Measurements from ENCODE around the gene SYCP2. TPM values are rescaled to one million over a fixed set of nuclear protein-coding genes. Genes with fewer than 3 reads are reported as not detected.

SYCP2 gene
- total RNA-seq, 6 donors from 2014 or later: 1.1 to 13.3 (median 2.0) TPM

- no peaks in the 10 kb centered on the region for H3K27me3 ChIP-seq
- no peak for TF ChIP-seq EP300 (IDR thresholded peaks at IDR 0.05)
- TF ChIP-seq POLR2A (IDR thresholded peaks at IDR 0.05): no peak
- no peak for TF ChIP-seq CTCF (IDR thresholded peaks at IDR 0.05)
- TF ChIP-seq POLR2AphosphoS5 (IDR thresholded peaks at IDR 0.05): no peak
- 90 to 91% methylated on average over 3 of the region's 3 CpGs for WGBS, 2 donors
- no peaks in the 10 kb centered on the region for H3K9me3 ChIP-seq
- ATAC-seq (ENCODE audit: low FRiP score in 2 of 2) (no peak), DNase-seq (no peak)
- no peak overlapping the region for H3K4me3 ChIP-seq
- H3K4me1 ChIP-seq: no peaks in the 10 kb centered on the region
- H3K27ac ChIP-seq: no peak overlapping the region
- no peaks in the 10 kb centered on the region for H3K36me3 ChIP-seq
Measured at GRCh38 chr20:59884494-59884893, 48.9 kb downstream of the SYCP2 start.

GRCh38 chr20:59880198-59880597 lies 53.2 kb downstream of the SYCP2 start:
- no peak for ATAC-seq (ENCODE audit: low FRiP score in 2 of 2)
- H3K36me3 ChIP-seq: no peaks in the 10 kb centered on the region
- no peak for DNase-seq
- H3K27ac ChIP-seq: no peak overlapping the region
- no peaks in the 10 kb centered on the region for H3K4me1 ChIP-seq
- H3K4me3 ChIP-seq: no peak overlapping the region
- TF ChIP-seq POLR2A (IDR thresholded peaks at IDR 0.05) (no peak), POLR2AphosphoS5 (IDR thresholded peaks at IDR 0.05) (no peak), CTCF (IDR thresholded peaks at IDR 0.05) (no peak), EP300 (IDR thresholded peaks at IDR 0.05) (no peak)
- H3K9me3 ChIP-seq: no peaks in the 10 kb centered on the region
- 75 to 88% methylated on average over 1 of the region's 1 CpG for WGBS, 2 donors
- H3K27me3 ChIP-seq: no peaks in the 10 kb centered on the region

DNA sequence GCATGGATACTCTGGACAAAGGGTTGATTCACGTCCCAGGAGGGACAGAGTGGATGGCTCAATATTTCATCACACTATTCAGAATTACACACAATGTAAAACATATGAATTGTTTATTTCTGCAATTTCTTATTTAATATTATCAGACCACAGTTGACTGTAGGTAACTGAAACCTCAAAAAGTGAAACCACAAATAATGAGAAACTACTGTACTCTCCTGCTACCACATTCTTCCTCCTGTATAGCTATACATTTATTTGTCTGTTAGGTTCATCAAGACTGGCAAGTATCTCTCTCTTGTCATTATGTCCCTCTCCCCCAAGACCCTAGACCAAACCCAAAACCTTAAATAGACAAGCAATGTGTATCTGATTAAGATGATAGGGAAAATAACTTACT lies 60.0 kb downstream of the SYCP2 start:
- no peaks in the 10 kb centered on the region for H3K27me3 ChIP-seq
- no peaks in the 10 kb centered on the region for H3K36me3 ChIP-seq
- no peak overlapping the region for H3K27ac ChIP-seq
- H3K4me3 ChIP-seq: no peak overlapping the region
- ATAC-seq (ENCODE audit: low FRiP score in 2 of 2) (no peak), DNase-seq (no peak)
- WGBS, 2 donors: 78 to 91% methylated on average over 1 of the region's 1 CpG
- H3K4me1 ChIP-seq: no peaks in the 10 kb centered on the region
- H3K9me3 ChIP-seq: no peaks in the 10 kb centered on the region
- TF ChIP-seq POLR2A (IDR thresholded peaks at IDR 0.05): no peak
- TF ChIP-seq POLR2AphosphoS5 (IDR thresholded peaks at IDR 0.05): no peak
- TF ChIP-seq EP300 (IDR thresholded peaks at IDR 0.05): no peak
- no peak for TF ChIP-seq CTCF (IDR thresholded peaks at IDR 0.05)

DNA sequence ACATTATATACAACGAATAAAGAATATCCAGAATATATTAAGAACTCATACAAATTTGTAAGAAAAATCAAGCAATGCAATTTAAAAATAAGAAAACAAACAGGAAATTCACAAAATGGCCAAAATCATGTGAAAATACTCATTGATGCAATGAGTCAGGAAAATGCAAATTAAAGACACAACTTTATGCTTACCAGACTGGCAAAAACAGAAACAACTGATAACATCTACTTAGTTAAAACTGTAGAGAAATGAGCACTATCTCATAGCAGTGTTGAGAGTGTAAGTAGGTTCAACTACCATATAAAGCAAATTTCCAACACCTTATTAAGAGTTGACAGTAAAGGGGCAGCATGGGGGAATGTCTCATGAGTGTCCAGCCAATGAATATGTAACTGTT lies 62.3 kb downstream of the SYCP2 start:
- WGBS, 2 donors: 56 to 62% methylated on average over 1 of the region's 1 CpG
- Histone ChIP-seq H3K4me1 (no peaks in the 10 kb centered on the region), H3K9me3 (no peaks in the 10 kb centered on the region), H3K36me3 (no peaks in the 10 kb centered on the region), H3K27ac (no peak overlapping the region), H3K4me3 (no peak overlapping the region), H3K27me3 (no peaks in the 10 kb centered on the region)
- TF ChIP-seq CTCF (IDR thresholded peaks at IDR 0.05) (no peak), POLR2AphosphoS5 (IDR thresholded peaks at IDR 0.05) (no peak), EP300 (IDR thresholded peaks at IDR 0.05) (no peak), POLR2A (IDR thresholded peaks at IDR 0.05) (no peak)
- ATAC-seq (ENCODE audit: low FRiP score in 2 of 2): no peak
- DNase-seq: no peak

- DNase-seq (no peak), ATAC-seq (ENCODE audit: low FRiP score in 2 of 2) (no peak)
- 91% methylated on average over 3 of the region's 3 CpGs for WGBS, 2 donors
Measured at GRCh38 chr20:59866338-59866737, 67.1 kb downstream of the SYCP2 start.

More at GRCh38 chr20:59866338-59866737, 67.1 kb downstream of the SYCP2 start:
- no peaks in the 10 kb centered on the region for H3K9me3 ChIP-seq
- no peaks in the 10 kb centered on the region for H3K4me1 ChIP-seq
- H3K27me3 ChIP-seq: no peaks in the 10 kb centered on the region
- no peak overlapping the region for H3K4me3 ChIP-seq
- no peaks in the 10 kb centered on the region for H3K36me3 ChIP-seq
- no peak for TF ChIP-seq CTCF (IDR thresholded peaks at IDR 0.05)
- no peak for TF ChIP-seq POLR2A (IDR thresholded peaks at IDR 0.05)
- TF ChIP-seq EP300 (IDR thresholded peaks at IDR 0.05): no peak
- no peak for TF ChIP-seq POLR2AphosphoS5 (IDR thresholded peaks at IDR 0.05)
- no peak overlapping the region for H3K27ac ChIP-seq
